ENCODE results near the gene CALML3.

The CALML3 gene

GRCh38 chr10:5534880-5535856 lies 10.4 kb downstream of the CALML3 start:
- DNase-seq = no peak
- intact Hi-C loops (cut with DNase I) = no loop called here

GRCh38 chr10:5536486-5537081 lies 11.8 kb downstream of the CALML3 start:
- no peak for DNase-seq
- intact Hi-C loops (cut with DNase I) = no loop called here

- intact Hi-C loops (cut with DNase I) = no loop called here
- peak in 1 of 10 donors; percentile 48 for DNase-seq
These were observed 12.9 kb downstream of the CALML3 start for GRCh38 chr10:5537684-5538083.

- intact Hi-C loops (cut with DNase I) = no loop called here
- DNase-seq = no peak
These were observed 13.7 kb downstream of the CALML3 start for GRCh38 chr10:5538446-5538845.

GRCh38 chr10:5538892-5539651 lies 14.3 kb downstream of the CALML3 start:
- intact Hi-C loops (cut with DNase I) = no loop called here
- peak in 1 of 10 donors; percentile 60 for DNase-seq

- intact Hi-C loops (cut with DNase I) = no loop called here
- no peak for DNase-seq
These were observed 15.3 kb downstream of the CALML3 start for GRCh38 chr10:5540080-5540479.

- DNase-seq = no peak
- intact Hi-C loops (cut with DNase I) = no loop called here
These were observed 16.1 kb downstream of the CALML3 start for GRCh38 chr10:5540891-5541290.

- intact Hi-C loops (cut with DNase I) = no loop called here
- no peak for DNase-seq
These were observed 17.3 kb downstream of the CALML3 start for GRCh38 chr10:5542100-5542499.

- no peak for DNase-seq
- intact Hi-C loops (cut with DNase I) = no loop called here
These were observed 18.9 kb downstream of the CALML3 start for GRCh38 chr10:5543623-5544022.

GRCh38 chr10:5544216-5544805 lies 19.6 kb downstream of the CALML3 start:
- no peak for DNase-seq
- intact Hi-C loops (cut with DNase I) = no loop called here

- DNase-seq = peak in 3 of 10 donors; percentile 1 to 45 (median 15)
These were observed 20.2 kb downstream of the CALML3 start for GRCh38 chr10:5545011-5545410.

GRCh38 chr10:5545426-5545777 lies 20.6 kb downstream of the CALML3 start:
- DNase-seq = no peak
- intact Hi-C loops (cut with DNase I) = no loop called here

More at GRCh38 chr10:5545011-5545410, 20.2 kb downstream of the CALML3 start:
- intact Hi-C loops (cut with DNase I) = no loop called here

- peak in 4 of 10 donors; percentile 3 to 82 (median 45) for DNase-seq
- intact Hi-C loops (cut with DNase I) = no loop called here
These were observed 21.3 kb downstream of the CALML3 start for GRCh38 chr10:5545778-5546710.

- peak in 3 of 10 donors; percentile 1 to 38 (median 22) for DNase-seq
- intact Hi-C loops (cut with DNase I) = no loop called here
These were observed 22.3 kb downstream of the CALML3 start for GRCh38 chr10:5546891-5547680.

- DNase-seq = no peak
- intact Hi-C loops (cut with DNase I) = no loop called here
These were observed 22.8 kb downstream of the CALML3 start for GRCh38 chr10:5547681-5547930.

GRCh38 chr10:5547931-5548660 lies 23.3 kb downstream of the CALML3 start:
- intact Hi-C loops (cut with DNase I) = no loop called here
- DNase-seq = peak in 3 of 10 donors; percentile 4 to 72 (median 36)

GRCh38 chr10:5549462-5550249 lies 24.9 kb downstream of the CALML3 start:
- intact Hi-C loops (cut with DNase I) = no loop called here
- DNase-seq = peak in 2 of 10 donors; percentile 4 to 49

- intact Hi-C loops (cut with DNase I) = no loop called here
- DNase-seq = no peak
These were observed 25.4 kb downstream of the CALML3 start for GRCh38 chr10:5550250-5550545.

All from posterior cingulate gyrus (tissue), 11 donors.